HG02798 (cell line): ENCODE data around the gene NOX3.
"Not testable (repeated sequence)": the region's sequence is repeated elsewhere in the genome, so short reads cannot be mapped to it uniquely, and the experiment has no call there.

Experiments
- ATAC-seq: cut with Tn5 transposase; IDR thresholded peaks from one replicate; pipeline ENCODE4 v1.9.1; 2021; ENCODE audit warnings: mild to moderate bottlenecking; ENCODE audit not compliant: unreplicated experiment, poor library complexity

NOX3 gene

DNA sequence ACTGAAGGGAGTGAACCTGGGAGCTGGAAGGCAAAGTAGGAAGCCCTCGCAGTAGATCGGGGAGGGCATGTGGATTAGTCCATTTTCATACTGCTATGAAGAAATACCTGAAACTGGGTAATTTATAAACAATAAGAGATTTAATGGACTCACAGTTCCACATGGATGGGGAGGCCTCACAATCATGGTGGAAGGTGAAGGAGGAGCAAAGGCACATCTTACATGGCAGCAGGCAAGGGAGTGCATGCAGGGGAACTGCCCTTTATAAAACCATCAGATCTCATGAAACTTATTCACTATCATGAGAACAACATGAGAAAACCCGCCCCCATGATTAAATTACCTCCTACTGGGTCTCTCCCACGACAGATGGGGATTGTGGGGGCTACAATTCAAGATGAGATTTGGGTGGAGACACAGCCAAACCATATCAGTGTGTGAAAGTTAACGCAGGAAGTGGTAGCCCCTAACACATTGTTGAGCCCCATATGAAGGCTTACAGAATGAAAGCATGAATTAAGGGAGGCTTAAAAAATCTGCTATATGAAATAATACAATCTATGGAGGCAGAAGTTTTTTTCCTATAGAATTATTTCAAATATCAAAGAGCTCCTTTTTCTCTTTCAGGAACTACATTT is 15.5 kb upstream of the NOX3 start:
- ATAC-seq: not testable (repeated sequence)

GRCh38 chr6:155468543-155468942 is 12.9 kb upstream of the NOX3 start:
- not testable (repeated sequence) for ATAC-seq

- no peak for ATAC-seq
Observed at GRCh38 chr6:155466539-155466938, 10.9 kb upstream of the NOX3 start.

GRCh38 chr6:155461556-155461955 is 5.9 kb upstream of the NOX3 start:
- no peak for ATAC-seq

- no peak for ATAC-seq
Observed at GRCh38 chr6:155454471-155454870, 1.2 kb downstream of the NOX3 start.

GRCh38 chr6:155454008-155454407 is 1.6 kb downstream of the NOX3 start:
- no peak for ATAC-seq

GRCh38 chr6:155452576-155452975 is 3.1 kb downstream of the NOX3 start:
- ATAC-seq: no peak

DNA sequence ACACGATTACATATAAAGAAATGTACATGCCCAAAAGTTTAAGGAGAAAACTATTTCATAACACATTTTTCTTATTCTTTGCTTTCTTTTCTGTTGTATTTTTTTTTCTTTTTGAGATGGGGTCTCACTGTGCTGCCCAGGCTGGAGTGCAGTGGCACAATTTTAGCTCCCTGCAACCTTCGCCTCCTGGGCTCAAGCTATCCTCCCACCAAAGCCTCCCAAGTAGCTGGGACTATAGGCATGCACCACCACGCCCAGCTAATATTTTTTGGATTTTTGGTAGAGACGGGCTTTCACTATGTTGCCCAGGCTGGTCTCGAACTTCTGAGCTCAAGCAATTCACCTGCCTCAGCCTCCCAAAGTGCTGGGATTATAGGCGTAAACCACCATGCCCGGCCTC is 4.1 kb downstream of the NOX3 start:
- not testable (repeated sequence) for ATAC-seq

- ATAC-seq: no peak
Observed at GRCh38 chr6:155450240-155450581, 5.4 kb downstream of the NOX3 start.

- no peak for ATAC-seq
Observed at GRCh38 chr6:155449450-155450239, 6.0 kb downstream of the NOX3 start.

DNA sequence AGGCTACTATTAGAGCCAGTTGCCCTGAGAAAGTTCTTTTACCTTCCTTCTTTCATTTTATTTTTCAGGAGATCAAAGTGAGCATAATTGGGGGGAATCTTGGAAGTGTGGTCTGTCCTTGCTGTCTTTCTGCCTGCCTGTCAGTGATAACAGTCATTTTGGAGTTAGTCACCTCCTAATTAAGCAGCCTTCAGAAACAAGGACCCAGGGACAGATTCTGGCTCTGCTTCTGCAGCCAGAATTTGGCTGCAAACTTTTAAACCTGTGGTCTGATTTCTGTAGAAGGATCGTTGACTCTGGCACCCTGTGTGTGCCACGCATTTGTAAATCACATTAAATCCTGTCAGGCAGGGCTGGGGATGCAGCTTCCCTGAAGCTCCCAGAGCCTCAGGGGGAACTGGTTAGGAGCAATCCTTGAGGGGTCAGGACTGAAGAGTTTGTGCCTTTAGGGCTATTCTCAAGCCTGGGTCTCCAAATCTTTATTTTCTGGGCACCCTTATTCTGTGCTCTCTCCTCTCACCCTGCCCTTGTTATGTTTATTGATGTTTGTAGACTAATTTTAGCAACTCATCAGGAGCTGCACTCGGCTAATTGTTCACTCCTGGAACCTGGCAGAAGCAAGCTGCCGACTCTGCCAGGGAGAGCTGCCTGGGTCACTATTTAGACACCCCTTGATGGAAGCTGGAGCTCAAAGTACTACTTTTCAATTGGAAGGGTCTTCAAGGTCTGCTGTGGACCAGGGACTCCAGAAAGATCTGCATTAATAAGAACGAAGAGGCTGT is 6.8 kb downstream of the NOX3 start:
- no peak for ATAC-seq

- no peak for ATAC-seq
Observed at GRCh38 chr6:155447949-155448348, 7.7 kb downstream of the NOX3 start.

GRCh38 chr6:155444952-155445903 is 10.4 kb downstream of the NOX3 start:
- no peak for ATAC-seq

- ATAC-seq: no peak
Observed at GRCh38 chr6:155444120-155444917, 11.3 kb downstream of the NOX3 start.

DNA sequence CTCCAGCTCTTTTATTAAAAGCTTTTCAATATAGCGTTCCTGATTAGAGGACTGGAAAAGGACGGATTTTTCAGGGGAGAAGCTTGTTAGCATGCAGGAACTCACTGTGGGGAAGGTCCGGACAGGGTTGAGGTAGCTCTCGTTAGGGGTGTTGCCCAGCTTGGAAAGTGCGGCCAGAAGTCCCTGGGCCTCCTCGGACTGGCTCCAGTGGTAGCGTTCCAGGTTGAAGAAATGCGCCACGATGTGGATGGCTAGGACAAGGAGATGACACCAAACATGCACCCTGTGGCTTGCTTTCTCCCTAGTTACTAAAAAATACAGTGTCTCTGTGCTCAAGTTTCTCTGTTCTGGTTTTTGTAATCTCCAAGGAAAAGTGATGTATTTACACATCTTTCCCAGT is 12.5 kb downstream of the NOX3 start:
- no peak for ATAC-seq

GRCh38 chr6:155442562-155442961 is 13.1 kb downstream of the NOX3 start:
- no peak for ATAC-seq

- no peak for ATAC-seq
Observed at GRCh38 chr6:155441112-155441465, 14.6 kb downstream of the NOX3 start.

DNA sequence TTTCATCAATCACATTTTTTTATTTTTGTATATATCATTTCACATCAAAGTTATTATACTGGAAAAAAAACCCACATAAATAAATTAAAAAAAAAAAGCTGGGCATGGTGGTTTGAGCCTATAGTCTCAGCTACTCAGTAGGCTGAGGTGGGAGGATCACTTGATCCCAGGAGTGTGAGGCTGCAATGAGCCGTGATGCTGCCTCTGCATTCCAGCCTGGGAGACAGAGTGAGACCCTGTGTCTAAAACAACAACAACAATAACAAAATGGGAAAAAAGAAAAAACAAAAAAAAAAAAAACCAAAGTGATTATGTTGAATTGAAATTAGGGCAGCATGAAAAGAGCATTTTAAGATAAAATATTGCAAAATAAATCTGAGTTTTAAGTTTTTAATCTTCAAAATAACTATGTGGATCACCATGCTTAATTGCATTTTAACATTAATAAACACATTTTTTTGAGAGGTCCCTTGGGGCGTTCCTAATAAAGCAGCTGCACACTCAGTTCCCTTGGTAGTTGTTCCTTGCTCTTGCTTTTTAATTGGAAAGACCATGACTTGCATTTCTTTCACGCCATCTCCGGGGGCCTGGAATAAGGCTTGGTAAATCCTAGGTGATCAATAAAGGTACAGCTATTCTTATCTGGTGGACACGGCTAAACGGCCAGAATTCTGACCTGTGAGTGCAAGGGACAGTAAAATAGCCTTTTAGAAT is 15.1 kb downstream of the NOX3 start:
- ATAC-seq: no peak

GRCh38 chr6:155439376-155439775 is 16.3 kb downstream of the NOX3 start:
- peak; percentile 45 for ATAC-seq
